Central memory CD8-positive, alpha-beta T cell (primary cell): ENCODE results near the gene KIF3A.

Experiments
- ATAC-seq: fragments of 150-1000 bp; cut with Tn5 transposase; replicated peaks from 2 replicates; pipeline ENCODE4 v1.10.0; 2022; ENCODE audit warnings: mild to moderate bottlenecking, moderate FRiP score, moderate number of reproducible peaks; ENCODE audit not compliant: poor library complexity, severe bottlenecking; ENCODE audit errors: extremely low read depth
- DNase-seq, 2 donors: peaks; one replicate each; pipeline ENCODE4 v3.0.0; 2021; ENCODE audit warnings: low spot score in 2 of 2
- H3K27ac Mint-ChIP-seq: one replicate; pipeline ENCODE4 v1.8.0; 2022; ENCODE audit warnings: low read depth, mild to moderate bottlenecking, moderate library complexity, mixed read lengths
- H3K27me3 Mint-ChIP-seq: one replicate; pipeline ENCODE4 v1.8.0; 2022; ENCODE audit warnings: mixed read lengths
- H3K36me3 Mint-ChIP-seq: one replicate; pipeline ENCODE4 v1.8.0; 2022; ENCODE audit warnings: mild to moderate bottlenecking, moderate library complexity, mixed read lengths; ENCODE audit not compliant: insufficient read depth
- H3K4me1 Mint-ChIP-seq: one replicate; pipeline ENCODE4 v1.8.0; 2022; ENCODE audit warnings: mixed read lengths
- H3K4me3 Mint-ChIP-seq: one replicate; pipeline ENCODE4 v1.8.0; 2022; ENCODE audit warnings: mild to moderate bottlenecking, moderate library complexity, mixed read lengths
- H3K9me3 Mint-ChIP-seq: one replicate; pipeline ENCODE4 v1.8.0; 2022; ENCODE audit warnings: mixed read lengths

KIF3A gene

GRCh38 chr5:132776131-132776937, 39.0 kb upstream of the KIF3A start:
- Mint-ChIP-seq H3K4me1 (peaks cover 41% of the 10 kb centered on the region), H3K27ac (no peak overlapping the region), H3K4me3 (peak overlapping the region; percentile 50), H3K9me3 (no peaks in the 10 kb centered on the region), H3K36me3 (peaks cover 2% of the 10 kb centered on the region), H3K27me3 (no peaks in the 10 kb centered on the region)
- no peak for DNase-seq
- no peak for ATAC-seq

- H3K27ac Mint-ChIP-seq = no peak overlapping the region
- no peaks in the 10 kb centered on the region for H3K9me3 Mint-ChIP-seq
- H3K36me3 Mint-ChIP-seq = peaks cover 2% of the 10 kb centered on the region
- DNase-seq = no peak
- peak overlapping the region; percentile 50 for H3K4me3 Mint-ChIP-seq
- H3K4me1 Mint-ChIP-seq = peaks cover 41% of the 10 kb centered on the region
- no peaks in the 10 kb centered on the region for H3K27me3 Mint-ChIP-seq
- no peak for ATAC-seq
Measured at GRCh38 chr5:132775476-132775961, 38.2 kb upstream of the KIF3A start.

- H3K27me3 Mint-ChIP-seq = no peaks in the 10 kb centered on the region
- no peak for ATAC-seq
- H3K4me1 Mint-ChIP-seq = peaks cover 41% of the 10 kb centered on the region
- H3K27ac Mint-ChIP-seq = no peak overlapping the region
- no peak overlapping the region for H3K4me3 Mint-ChIP-seq
- no peak for DNase-seq
- no peaks in the 10 kb centered on the region for H3K9me3 Mint-ChIP-seq
- H3K36me3 Mint-ChIP-seq = peaks cover 2% of the 10 kb centered on the region
Measured at GRCh38 chr5:132774896-132775295, 37.5 kb upstream of the KIF3A start.

- Mint-ChIP-seq H3K27me3 (no peaks in the 10 kb centered on the region), H3K4me3 (no peak overlapping the region), H3K9me3 (no peaks in the 10 kb centered on the region), H3K36me3 (peaks cover 2% of the 10 kb centered on the region), H3K4me1 (peaks cover 39% of the 10 kb centered on the region), H3K27ac (no peak overlapping the region)
- no peak for ATAC-seq
- no peak for DNase-seq
Measured at GRCh38 chr5:132774406-132774805, 37.1 kb upstream of the KIF3A start.

GRCh38 chr5:132773601-132774355, 36.4 kb upstream of the KIF3A start:
- DNase-seq = no peak
- no peak for ATAC-seq
- Mint-ChIP-seq H3K27ac (no peak overlapping the region), H3K9me3 (no peaks in the 10 kb centered on the region), H3K4me3 (no peak overlapping the region), H3K27me3 (no peaks in the 10 kb centered on the region), H3K36me3 (peaks cover 2% of the 10 kb centered on the region), H3K4me1 (peaks cover 33% of the 10 kb centered on the region)

GRCh38 chr5:132773114-132773513, 35.8 kb upstream of the KIF3A start:
- DNase-seq (no peak), ATAC-seq (no peak)
- no peaks in the 10 kb centered on the region for H3K27me3 Mint-ChIP-seq
- H3K4me3 Mint-ChIP-seq = no peak overlapping the region
- H3K4me1 Mint-ChIP-seq = peaks cover 27% of the 10 kb centered on the region
- H3K9me3 Mint-ChIP-seq = no peaks in the 10 kb centered on the region
- no peaks in the 10 kb centered on the region for H3K36me3 Mint-ChIP-seq
- no peak overlapping the region for H3K27ac Mint-ChIP-seq

GRCh38 chr5:132772291-132773070, 35.1 kb upstream of the KIF3A start:
- H3K27ac Mint-ChIP-seq = no peak overlapping the region
- DNase-seq = no peak
- peaks cover 25% of the 10 kb centered on the region for H3K4me1 Mint-ChIP-seq
- no peaks in the 10 kb centered on the region for H3K36me3 Mint-ChIP-seq
- no peaks in the 10 kb centered on the region for H3K9me3 Mint-ChIP-seq
- no peak for ATAC-seq
- no peak overlapping the region for H3K4me3 Mint-ChIP-seq
- no peaks in the 10 kb centered on the region for H3K27me3 Mint-ChIP-seq

GRCh38 chr5:132771503-132771998, 34.2 kb upstream of the KIF3A start:
- H3K27ac Mint-ChIP-seq = peak overlapping the region; percentile 35
- no peak for DNase-seq
- peaks cover 31% of the 10 kb centered on the region for H3K4me1 Mint-ChIP-seq
- no peak overlapping the region for H3K4me3 Mint-ChIP-seq
- H3K27me3 Mint-ChIP-seq = no peaks in the 10 kb centered on the region
- no peaks in the 10 kb centered on the region for H3K9me3 Mint-ChIP-seq
- no peaks in the 10 kb centered on the region for H3K36me3 Mint-ChIP-seq
- no peak for ATAC-seq

- no peaks in the 10 kb centered on the region for H3K36me3 Mint-ChIP-seq
- ATAC-seq = no peak
- DNase-seq = no peak
- peaks cover 25% of the 10 kb centered on the region for H3K4me1 Mint-ChIP-seq
- no peak overlapping the region for H3K4me3 Mint-ChIP-seq
- H3K9me3 Mint-ChIP-seq = no peaks in the 10 kb centered on the region
- H3K27ac Mint-ChIP-seq = no peak overlapping the region
- H3K27me3 Mint-ChIP-seq = no peaks in the 10 kb centered on the region
Measured at GRCh38 chr5:132770476-132771159, 33.3 kb upstream of the KIF3A start.

GRCh38 chr5:132768485-132768868, 31.1 kb upstream of the KIF3A start:
- Mint-ChIP-seq H3K4me3 (no peak overlapping the region), H3K4me1 (peaks cover 9% of the 10 kb centered on the region), H3K36me3 (peaks cover 2% of the 10 kb centered on the region), H3K9me3 (no peaks in the 10 kb centered on the region), H3K27ac (no peak overlapping the region), H3K27me3 (no peaks in the 10 kb centered on the region)
- no peak for ATAC-seq
- no peak for DNase-seq

- peaks cover 8% of the 10 kb centered on the region for H3K4me1 Mint-ChIP-seq
- no peak overlapping the region for H3K4me3 Mint-ChIP-seq
- peaks cover 2% of the 10 kb centered on the region for H3K36me3 Mint-ChIP-seq
- no peak overlapping the region for H3K27ac Mint-ChIP-seq
- H3K27me3 Mint-ChIP-seq = no peaks in the 10 kb centered on the region
- ATAC-seq (no peak), DNase-seq (no peak)
- no peaks in the 10 kb centered on the region for H3K9me3 Mint-ChIP-seq
Measured at GRCh38 chr5:132767150-132767549, 29.8 kb upstream of the KIF3A start.

- H3K4me3 Mint-ChIP-seq = no peak overlapping the region
- peaks cover 2% of the 10 kb centered on the region for H3K36me3 Mint-ChIP-seq
- peaks cover 8% of the 10 kb centered on the region for H3K4me1 Mint-ChIP-seq
Measured at GRCh38 chr5:132766806-132767055, 29.4 kb upstream of the KIF3A start.

More at GRCh38 chr5:132766806-132767055, 29.4 kb upstream of the KIF3A start:
- ATAC-seq = no peak
- no peaks in the 10 kb centered on the region for H3K27me3 Mint-ChIP-seq
- no peaks in the 10 kb centered on the region for H3K9me3 Mint-ChIP-seq
- DNase-seq = no peak
- H3K27ac Mint-ChIP-seq = no peak overlapping the region
